HG03442 (cell line): Measurements from ENCODE around the gene LSR.

Experiments
- ATAC-seq: cut with Tn5 transposase; IDR thresholded peaks from one replicate; pipeline ENCODE4 v1.9.1; 2021; ENCODE audit warnings: mild to moderate bottlenecking, moderate library complexity; ENCODE audit not compliant: unreplicated experiment

Gene LSR

DNA sequence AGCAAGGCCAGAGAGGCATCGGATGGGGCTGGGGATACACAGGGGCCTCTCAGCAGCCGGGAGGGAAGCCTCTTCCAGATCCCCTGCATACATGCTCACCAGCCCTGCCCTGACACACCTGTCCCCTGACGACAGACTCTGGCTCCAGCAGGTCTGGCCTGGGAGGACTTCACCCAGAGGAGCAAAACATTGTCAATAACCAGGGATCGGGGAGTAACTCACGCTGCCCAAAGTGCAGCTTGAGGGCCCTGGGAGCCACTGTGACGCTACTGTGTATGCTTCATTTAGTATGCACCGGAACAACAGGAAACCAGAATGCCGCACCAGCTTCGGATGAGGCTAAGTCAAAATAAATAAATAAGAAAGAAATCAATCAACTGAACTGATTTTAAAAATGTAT, 67.8 kb downstream of the LSR start:
- ATAC-seq = no peak
